A673 (cell line): ENCODE measurements around the gene SPATA46.

Source experiments
- EZH2 ChIP-seq: fragments of 200-600 bp; sonication (generic); IDR thresholded peaks from 2 replicates; pipeline ENCODE4 v1.6.1; 2017; ENCODE audit warnings: borderline replicate concordance, low read depth, mild to moderate bottlenecking, mixed read lengths, antibody characterized with exemption, low read length; ENCODE audit not compliant: poor library complexity, severe bottlenecking
- TF ChIP-seq, protein P1 (sequence below): fragments of 300-800, 200-600 bp; sonication (generic); conservative IDR thresholded peaks from 2 replicates; pipeline ENCODE4 v1.5.1; 2017; ENCODE audit warnings: low read depth, mild to moderate bottlenecking, antibody characterized with exemption, low read length, moderate library complexity, mixed read lengths

DNA sequence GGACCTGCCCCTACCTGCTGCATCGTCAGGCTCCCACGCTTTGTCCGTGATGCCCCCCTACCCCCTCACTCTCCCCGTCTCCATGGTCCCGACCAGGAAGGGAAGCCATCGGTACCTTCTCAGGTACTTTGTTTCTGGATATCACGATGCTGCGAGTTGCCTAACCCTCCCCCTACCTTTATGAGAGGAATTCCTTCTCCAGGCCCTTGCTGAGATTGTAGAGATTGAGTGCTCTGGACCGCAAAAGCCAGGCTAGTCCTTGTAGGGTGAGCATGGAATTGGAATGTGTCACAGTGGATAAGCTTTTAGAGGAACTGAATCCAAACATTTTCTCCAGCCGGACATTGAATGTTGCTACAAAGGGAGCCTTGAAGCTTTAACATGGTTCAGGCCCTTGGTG is 8.9 kb downstream of the SPATA46 start:
- TF ChIP-seq EZH2 = no peak
- TF ChIP-seq, protein P1, sequence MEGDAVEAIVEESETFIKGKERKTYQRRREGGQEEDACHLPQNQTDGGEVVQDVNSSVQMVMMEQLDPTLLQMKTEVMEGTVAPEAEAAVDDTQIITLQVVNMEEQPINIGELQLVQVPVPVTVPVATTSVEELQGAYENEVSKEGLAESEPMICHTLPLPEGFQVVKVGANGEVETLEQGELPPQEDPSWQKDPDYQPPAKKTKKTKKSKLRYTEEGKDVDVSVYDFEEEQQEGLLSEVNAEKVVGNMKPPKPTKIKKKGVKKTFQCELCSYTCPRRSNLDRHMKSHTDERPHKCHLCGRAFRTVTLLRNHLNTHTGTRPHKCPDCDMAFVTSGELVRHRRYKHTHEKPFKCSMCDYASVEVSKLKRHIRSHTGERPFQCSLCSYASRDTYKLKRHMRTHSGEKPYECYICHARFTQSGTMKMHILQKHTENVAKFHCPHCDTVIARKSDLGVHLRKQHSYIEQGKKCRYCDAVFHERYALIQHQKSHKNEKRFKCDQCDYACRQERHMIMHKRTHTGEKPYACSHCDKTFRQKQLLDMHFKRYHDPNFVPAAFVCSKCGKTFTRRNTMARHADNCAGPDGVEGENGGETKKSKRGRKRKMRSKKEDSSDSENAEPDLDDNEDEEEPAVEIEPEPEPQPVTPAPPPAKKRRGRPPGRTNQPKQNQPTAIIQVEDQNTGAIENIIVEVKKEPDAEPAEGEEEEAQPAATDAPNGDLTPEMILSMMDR = no peak
